ENCODE results near the gene ARHGEF7. TPM values are rescaled to one million over a fixed set of nuclear protein-coding genes. Genes with fewer than 3 reads are reported as not detected.

Gene ARHGEF7
- total and polyA plus RNA-seq, 8 donors: 11.6 to 126 (median 49.7) TPM

GRCh38 chr13:111283457-111283856 lies 168.3 kb downstream of the ARHGEF7 start:
- no peak overlapping the region for H3K4me3 ChIP-seq
- TF ChIP-seq POLR2A (IDR thresholded peaks at IDR 0.05) (no peak), EP300 (IDR thresholded peaks at IDR 0.05) (no peak), POLR2AphosphoS5 (IDR thresholded peaks at IDR 0.05) (no peak)
- TF ChIP-seq, protein P1, sequence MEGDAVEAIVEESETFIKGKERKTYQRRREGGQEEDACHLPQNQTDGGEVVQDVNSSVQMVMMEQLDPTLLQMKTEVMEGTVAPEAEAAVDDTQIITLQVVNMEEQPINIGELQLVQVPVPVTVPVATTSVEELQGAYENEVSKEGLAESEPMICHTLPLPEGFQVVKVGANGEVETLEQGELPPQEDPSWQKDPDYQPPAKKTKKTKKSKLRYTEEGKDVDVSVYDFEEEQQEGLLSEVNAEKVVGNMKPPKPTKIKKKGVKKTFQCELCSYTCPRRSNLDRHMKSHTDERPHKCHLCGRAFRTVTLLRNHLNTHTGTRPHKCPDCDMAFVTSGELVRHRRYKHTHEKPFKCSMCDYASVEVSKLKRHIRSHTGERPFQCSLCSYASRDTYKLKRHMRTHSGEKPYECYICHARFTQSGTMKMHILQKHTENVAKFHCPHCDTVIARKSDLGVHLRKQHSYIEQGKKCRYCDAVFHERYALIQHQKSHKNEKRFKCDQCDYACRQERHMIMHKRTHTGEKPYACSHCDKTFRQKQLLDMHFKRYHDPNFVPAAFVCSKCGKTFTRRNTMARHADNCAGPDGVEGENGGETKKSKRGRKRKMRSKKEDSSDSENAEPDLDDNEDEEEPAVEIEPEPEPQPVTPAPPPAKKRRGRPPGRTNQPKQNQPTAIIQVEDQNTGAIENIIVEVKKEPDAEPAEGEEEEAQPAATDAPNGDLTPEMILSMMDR (IDR thresholded peaks at IDR 0.05): no peak
- intact Hi-C loops (cut with DNase I; ENCODE audit: low total_unique reads): no loop called here
- no peaks in the 10 kb centered on the region for H3K9me3 ChIP-seq
- 86 to 96% (median 92%) methylated on average over 8 to 10 of the region's 10 CpGs for WGBS, 5 donors
- no peaks in the 10 kb centered on the region for H3K27me3 ChIP-seq
- H3K27ac ChIP-seq: peak overlapping the region in 2 of 5 donors; percentile 73 to 84
- DNase-seq: no peak
- H3K4me1 ChIP-seq: peaks cover 0 to 30% (median 16%) of the 10 kb centered on the region in 4 donors
- peaks cover 57 to 97% (median 85%) of the 10 kb centered on the region in 4 donors for H3K36me3 ChIP-seq

DNA sequence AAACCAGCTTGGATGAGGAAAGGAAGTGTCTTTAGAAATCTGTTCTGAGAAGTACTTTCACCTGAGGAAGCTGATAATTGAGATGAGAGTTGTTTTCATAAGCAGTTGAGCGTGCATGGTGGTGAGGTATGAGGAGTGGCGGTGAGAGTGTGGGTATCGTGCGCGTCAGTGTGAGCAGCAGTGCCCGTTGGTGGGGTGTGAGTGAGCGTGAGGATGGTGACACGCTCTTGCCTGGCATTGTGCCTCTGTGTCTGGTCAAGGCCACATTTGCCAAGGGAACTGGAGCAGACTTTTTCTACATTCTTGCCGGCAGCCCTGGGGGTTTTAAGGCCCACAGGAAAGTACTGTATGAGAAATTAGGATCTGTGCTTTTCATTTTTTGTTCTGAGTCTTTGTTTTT lies 168.9 kb downstream of the ARHGEF7 start:
- 84 to 95% (median 90%) methylated on average over 9 of the region's 9 CpGs for WGBS, 5 donors
- no peak for DNase-seq
- H3K4me3 ChIP-seq: no peak overlapping the region
- intact Hi-C loops (cut with DNase I; ENCODE audit: low total_unique reads): no loop called here
- H3K4me1 ChIP-seq: peaks cover 0 to 30% (median 16%) of the 10 kb centered on the region in 4 donors
- no peaks in the 10 kb centered on the region for H3K27me3 ChIP-seq
- H3K27ac ChIP-seq: peak overlapping the region in 1 of 5 donors; percentile 25
- TF ChIP-seq, protein P1 (IDR thresholded peaks at IDR 0.05): no peak
- TF ChIP-seq POLR2A (IDR thresholded peaks at IDR 0.05) (no peak), EP300 (IDR thresholded peaks at IDR 0.05) (no peak), POLR2AphosphoS5 (IDR thresholded peaks at IDR 0.05) (no peak)
- H3K9me3 ChIP-seq: no peaks in the 10 kb centered on the region
- peaks cover 58 to 97% (median 85%) of the 10 kb centered on the region in 4 donors for H3K36me3 ChIP-seq

DNA sequence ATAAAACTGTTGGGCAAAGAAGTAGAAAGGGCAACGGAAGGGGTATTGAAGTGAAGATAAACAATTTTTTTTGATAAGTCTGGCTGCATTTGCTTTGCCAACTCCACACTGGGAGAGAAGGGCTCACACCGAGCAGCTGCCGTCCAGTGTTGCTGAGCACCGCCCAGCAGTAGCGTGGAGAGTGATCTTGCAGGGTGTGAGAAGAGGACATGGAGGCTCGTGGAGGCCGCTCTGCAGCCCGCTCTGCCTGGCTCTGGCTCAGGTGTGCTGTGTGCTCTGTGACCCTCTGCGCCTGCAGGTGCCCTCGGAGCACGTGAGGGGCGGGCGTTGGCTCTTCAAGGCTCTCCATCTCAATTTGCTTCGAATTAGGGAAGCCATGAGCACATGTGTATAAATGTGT lies 169.5 kb downstream of the ARHGEF7 start:
- no peak for DNase-seq
- H3K4me1 ChIP-seq: peaks cover 0 to 30% (median 16%) of the 10 kb centered on the region in 4 donors
- intact Hi-C loops (cut with DNase I; ENCODE audit: low total_unique reads): no loop called here
- 80 to 85% (median 81%) methylated on average over 14 of the region's 14 CpGs for WGBS, 5 donors
- no peaks in the 10 kb centered on the region for H3K9me3 ChIP-seq
- no peak overlapping the region for H3K4me3 ChIP-seq
- H3K27me3 ChIP-seq: no peaks in the 10 kb centered on the region
- TF ChIP-seq POLR2AphosphoS5 (IDR thresholded peaks at IDR 0.05) (no peak), POLR2A (IDR thresholded peaks at IDR 0.05) (no peak), EP300 (IDR thresholded peaks at IDR 0.05) (no peak)
- TF ChIP-seq, protein P1 (IDR thresholded peaks at IDR 0.05): no peak
- H3K36me3 ChIP-seq: peaks cover 62 to 97% (median 85%) of the 10 kb centered on the region in 4 donors
- no peak overlapping the region for H3K27ac ChIP-seq

DNA sequence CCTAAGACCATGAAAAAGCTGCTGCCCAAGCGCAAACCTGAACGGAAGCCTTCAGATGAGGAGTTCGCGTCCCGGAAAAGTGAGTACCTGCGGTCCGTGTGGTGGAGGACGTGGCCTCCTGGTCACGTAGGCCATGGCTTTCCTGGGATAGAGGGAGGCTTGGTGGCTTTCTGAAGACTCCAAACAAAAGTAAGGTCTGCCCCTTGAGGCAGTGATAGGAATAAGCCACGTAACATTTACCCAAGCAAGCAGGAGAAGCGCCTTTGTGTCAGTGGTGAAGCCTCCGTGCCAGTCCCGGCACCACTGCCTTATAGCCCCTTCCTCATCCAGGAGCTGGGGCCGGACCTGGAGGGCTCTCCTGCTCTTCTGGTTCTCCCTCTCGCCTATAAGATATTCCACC lies 171.1 kb downstream of the ARHGEF7 start:
- Histone ChIP-seq H3K9me3 (no peaks in the 10 kb centered on the region), H3K4me1 (peaks cover 0 to 27% (median 16%) of the 10 kb centered on the region in 4 donors), H3K4me3 (no peak overlapping the region), H3K27ac (no peak overlapping the region), H3K36me3 (peaks cover 67 to 98% (median 90%) of the 10 kb centered on the region in 4 donors), H3K27me3 (no peaks in the 10 kb centered on the region)
- no peak for DNase-seq
- intact Hi-C loops (cut with DNase I; ENCODE audit: low total_unique reads): no loop called here
- WGBS, 5 donors: 86 to 91% (median 89%) methylated on average over 15 of the region's 15 CpGs
- TF ChIP-seq EP300 (IDR thresholded peaks at IDR 0.05): no peak
- TF ChIP-seq, protein P1 (IDR thresholded peaks at IDR 0.05): no peak
- TF ChIP-seq POLR2A (IDR thresholded peaks at IDR 0.05): no peak
- TF ChIP-seq POLR2AphosphoS5 (IDR thresholded peaks at IDR 0.05): no peak

All from stomach (tissue), 9 donors.